GDM1 (cell line): ENCODE results near the gene PCDH10.

Experiments
- DNase-seq: peaks from one replicate; lab custom pipeline; 2025; lab: John Stamatoyannopoulos, UW

PCDH10 gene

GRCh38 chr4:133148690-133149363 lies at the start of gene PCDH10:
TSS of gene PCDH10 (plus strand) at chr4:133149294. CDS start at chr4:133150141, 847 bp downstream.
- no peak for DNase-seq

- no peak for DNase-seq
Observed at GRCh38 chr4:133102043-133102442, 47.1 kb upstream of the PCDH10 start.

GRCh38 chr4:133102612-133103409 lies 46.3 kb upstream of the PCDH10 start:
- DNase-seq = no peak

GRCh38 chr4:133112641-133113040 lies 36.5 kb upstream of the PCDH10 start:
- no peak for DNase-seq

- no peak for DNase-seq
Observed at GRCh38 chr4:133124746-133125145, 24.3 kb upstream of the PCDH10 start.

GRCh38 chr4:133127500-133127899 lies 21.6 kb upstream of the PCDH10 start:
- DNase-seq = no peak

- no peak for DNase-seq
Observed at GRCh38 chr4:133129237-133129636, 19.9 kb upstream of the PCDH10 start.

- no peak for DNase-seq
Observed at GRCh38 chr4:133130171-133130570, 18.9 kb upstream of the PCDH10 start.

GRCh38 chr4:133131829-133132460 lies 17.1 kb upstream of the PCDH10 start:
- no peak for DNase-seq

GRCh38 chr4:133136833-133137232 lies 12.3 kb upstream of the PCDH10 start:
- DNase-seq = no peak

- DNase-seq = no peak
Observed at GRCh38 chr4:133137571-133137970, 11.5 kb upstream of the PCDH10 start.

- DNase-seq = no peak
Observed at GRCh38 chr4:133143775-133144430, 5.2 kb upstream of the PCDH10 start.

GRCh38 chr4:133145241-133145640 lies 3.9 kb upstream of the PCDH10 start:
- DNase-seq = no peak

- no peak for DNase-seq
Observed at GRCh38 chr4:133145758-133146573, 3.1 kb upstream of the PCDH10 start.

- DNase-seq = no peak
Observed at GRCh38 chr4:133146574-133147241, 2.4 kb upstream of the PCDH10 start.

GRCh38 chr4:133147286-133147821 lies 1.7 kb upstream of the PCDH10 start:
- no peak for DNase-seq

GRCh38 chr4:133147921-133148689 lies 989 bp upstream of the PCDH10 start:
- no peak for DNase-seq

GRCh38 chr4:133149364-133149695 lies 236 bp downstream of the PCDH10 start:
- DNase-seq = no peak

GRCh38 chr4:133149932-133150471 lies 908 bp downstream of the PCDH10 start:
- DNase-seq = no peak
